Caco-2 (cell line): ENCODE data around the gene FAF2. TPM values are rescaled to one million over a fixed set of nuclear protein-coding genes. Genes with fewer than 3 reads are reported as not detected.

ENCODE experiments used
- BruUV-seq: library from RNA; stranded (reverse); fragments of 400-500 nt; replicated peaks from 2 replicates; lab custom pipeline; 2021; lab: Mats Ljungman, UMichigan
- CTCF ChIA-PET: fragments of 300-600 bp; sonication (Branson Sonifier 250); formaldehyde crosslinking; loops from one replicate; lab custom pipeline; 2022; ENCODE audit warnings: antibody characterized with exemption; lab: Charles Lee
- POLR2A ChIA-PET: fragments of 300-600 bp; sonication (Branson Sonifier 250); formaldehyde crosslinking; loops from one replicate; lab custom pipeline; 2022; ENCODE audit warnings: antibody characterized with exemption; lab: Charles Lee
- DNase-seq, 2 experiments: peaks; one replicate each; pipeline versions ENCODE4 v3.0.0 to v3.0.0-alpha.2; 2020 to 2022
- H3K27me3 ChIP-seq: replicated peaks from 2 replicates; pipeline ENCODE4 v1.6.0; 2011; ENCODE audit warnings: low read length; ENCODE audit not compliant: control insufficient read depth, insufficient read depth
- H3K36me3 ChIP-seq: 2 replicates; pipeline ENCODE4 v1.5.1; 2011; ENCODE audit warnings: low read length; ENCODE audit not compliant: control insufficient read depth, insufficient read depth
- H3K4me1 ChIP-seq: fragments of 250-450 bp; sonication (Bioruptor Pico); 2 replicates; pipeline ENCODE4 v1.5.1; 2020; ENCODE audit warnings: mild to moderate bottlenecking
- H3K4me3 ChIP-seq: 2 replicates; pipeline ENCODE4 v1.5.1; 2011; ENCODE audit warnings: low read depth, mild to moderate bottlenecking, control low read depth, low read length
- H3K9me3 ChIP-seq: fragments of 250-450 bp; sonication (Bioruptor Pico); 2 replicates; pipeline ENCODE4 v1.5.1; 2020; ENCODE audit warnings: mild to moderate bottlenecking, moderate library complexity
- H3K27ac Mint-ChIP-seq: one replicate; pipeline ENCODE4 v1.8.0; 2022; ENCODE audit warnings: mixed read lengths; ENCODE audit not compliant: unreplicated experiment
- H3K27me3 Mint-ChIP-seq: one replicate; pipeline ENCODE4 v1.8.0; 2022; ENCODE audit warnings: mixed read lengths; ENCODE audit not compliant: insufficient read depth, unreplicated experiment
- H3K36me3 Mint-ChIP-seq: one replicate; pipeline ENCODE4 v1.8.0; 2022; ENCODE audit warnings: mild to moderate bottlenecking, mixed read lengths; ENCODE audit not compliant: insufficient read depth, unreplicated experiment
- H3K4me1 Mint-ChIP-seq: one replicate; pipeline ENCODE4 v1.8.0; 2022; ENCODE audit warnings: low read depth, mixed read lengths; ENCODE audit not compliant: unreplicated experiment
- H3K4me3 Mint-ChIP-seq: one replicate; pipeline ENCODE4 v1.8.0; 2022; ENCODE audit warnings: mild to moderate bottlenecking, moderate library complexity, mixed read lengths; ENCODE audit not compliant: unreplicated experiment
- H3K9me3 Mint-ChIP-seq: one replicate; pipeline ENCODE4 v1.8.0; 2022; ENCODE audit warnings: mixed read lengths; ENCODE audit not compliant: unreplicated experiment
- intact Hi-C: fragments of 100-400 bp; cut with micrococcal nuclease; formaldehyde crosslinking; loops from one replicate; pipeline ENCODE4 v1.10.0; 2022; ENCODE audit not compliant: unreplicated experiment
- total RNA-seq: library from RNA; stranded (reverse); gene quantifications from 2 replicates; pipeline ENCODE4 v1.2.3, GENCODE V29; 2022
- TF ChIP-seq, protein P1 (sequence below), 2 experiments: fragments of 200-600 bp in 1 of 2; IDR thresholded peaks; 1 replicate in 1 of 2; 2 replicates in 1 of 2; pipeline versions ENCODE4 v1.5.1 to v1.8.0; 2011 to 2022; ENCODE audit warnings: antibody characterized with exemption in 1 of 2, control low read depth in 1 of 2, inconsistent platforms in 1 of 2, low read depth in 1 of 2, low read length in 1 of 2, mild to moderate bottlenecking in 1 of 2, moderate library complexity in 1 of 2; ENCODE audit not compliant: insufficient read depth in 1 of 2, severe bottlenecking in 1 of 2, unreplicated experiment in 1 of 2

The FAF2 gene
- total RNA-seq, 1 experiment from 2014 or later = 55.5 TPM

DNA sequence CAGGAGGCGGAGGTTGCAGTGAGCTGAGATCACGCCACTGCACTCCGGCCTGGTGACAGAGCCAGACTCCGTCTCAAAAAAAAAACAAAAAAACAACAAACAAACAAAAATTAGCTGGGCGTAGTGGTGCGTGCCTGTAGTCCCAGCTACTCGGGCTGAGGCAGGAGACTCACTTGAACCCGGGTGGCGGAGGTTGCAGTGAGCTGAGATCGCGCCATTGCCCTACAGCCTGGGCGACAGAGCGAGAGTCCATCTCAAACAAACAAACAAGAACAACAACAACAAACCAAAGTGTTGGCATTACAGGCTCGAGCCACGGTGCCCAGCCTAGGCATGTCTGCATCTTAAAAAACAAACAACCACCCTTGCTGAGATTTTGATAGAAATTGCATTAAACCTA is 76.8 kb downstream of the FAF2 start:
- CTCF ChIA-PET = no interaction called here
- Mint-ChIP-seq H3K4me1 (no peaks in the 10 kb centered on the region), H3K36me3 (peaks cover 18% of the 10 kb centered on the region), H3K9me3 (no peaks in the 10 kb centered on the region), H3K27me3 (no peaks in the 10 kb centered on the region), H3K4me3 (no peak overlapping the region), H3K27ac (no peak overlapping the region)
- DNase-seq = no peak
- Histone ChIP-seq H3K4me1 (no peaks in the 10 kb centered on the region), H3K4me3 (no peak overlapping the region), H3K36me3 (peaks cover 3% of the 10 kb centered on the region), H3K27me3 (no peaks in the 10 kb centered on the region), H3K9me3 (no peaks in the 10 kb centered on the region)
- no TSS peak for BruUV-seq
- intact Hi-C loops = no loop called here
- TF ChIP-seq, protein P1, sequence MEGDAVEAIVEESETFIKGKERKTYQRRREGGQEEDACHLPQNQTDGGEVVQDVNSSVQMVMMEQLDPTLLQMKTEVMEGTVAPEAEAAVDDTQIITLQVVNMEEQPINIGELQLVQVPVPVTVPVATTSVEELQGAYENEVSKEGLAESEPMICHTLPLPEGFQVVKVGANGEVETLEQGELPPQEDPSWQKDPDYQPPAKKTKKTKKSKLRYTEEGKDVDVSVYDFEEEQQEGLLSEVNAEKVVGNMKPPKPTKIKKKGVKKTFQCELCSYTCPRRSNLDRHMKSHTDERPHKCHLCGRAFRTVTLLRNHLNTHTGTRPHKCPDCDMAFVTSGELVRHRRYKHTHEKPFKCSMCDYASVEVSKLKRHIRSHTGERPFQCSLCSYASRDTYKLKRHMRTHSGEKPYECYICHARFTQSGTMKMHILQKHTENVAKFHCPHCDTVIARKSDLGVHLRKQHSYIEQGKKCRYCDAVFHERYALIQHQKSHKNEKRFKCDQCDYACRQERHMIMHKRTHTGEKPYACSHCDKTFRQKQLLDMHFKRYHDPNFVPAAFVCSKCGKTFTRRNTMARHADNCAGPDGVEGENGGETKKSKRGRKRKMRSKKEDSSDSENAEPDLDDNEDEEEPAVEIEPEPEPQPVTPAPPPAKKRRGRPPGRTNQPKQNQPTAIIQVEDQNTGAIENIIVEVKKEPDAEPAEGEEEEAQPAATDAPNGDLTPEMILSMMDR (IDR thresholded peaks at IDR 0.05; ENCODE audit: insufficient read depth in 1 of 2, low read depth in 1 of 2, low read length in 1 of 2, severe bottlenecking in 1 of 2, unreplicated experiment in 1 of 2) = no peak
- POLR2A ChIA-PET = no interaction called here

DNA sequence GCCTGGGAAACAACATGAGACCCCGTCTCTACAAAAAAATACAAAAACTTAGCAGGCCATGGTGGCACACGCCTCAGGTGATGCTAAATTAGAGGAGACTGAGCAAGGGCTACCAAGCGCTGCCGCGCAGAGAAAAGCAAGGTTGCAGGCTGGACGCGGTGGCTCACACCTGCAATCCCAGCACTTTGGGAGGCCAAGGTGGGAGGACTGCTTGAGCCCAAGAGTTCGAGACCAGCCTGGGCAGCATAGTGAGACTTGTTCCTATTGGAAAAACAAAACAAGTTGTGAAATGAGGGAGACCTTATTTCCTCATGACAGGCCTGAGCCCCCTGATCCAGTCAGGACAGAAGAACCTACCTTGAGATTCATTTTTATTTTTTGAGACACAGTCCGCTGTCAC is 77.5 kb downstream of the FAF2 start:
- peaks cover 3% of the 10 kb centered on the region for H3K36me3 ChIP-seq
- POLR2A ChIA-PET = interaction anchor here (0.6 kb wide), 1 partner anchor 18 kb away, joined by 5 read pairs; no protein-coding TSS in a partner anchor
- Mint-ChIP-seq H3K36me3 (peaks cover 18% of the 10 kb centered on the region), H3K4me3 (no peak overlapping the region), H3K4me1 (no peaks in the 10 kb centered on the region), H3K27ac (no peak overlapping the region), H3K9me3 (no peaks in the 10 kb centered on the region), H3K27me3 (no peaks in the 10 kb centered on the region)
- TF ChIP-seq, protein P1 (IDR thresholded peaks at IDR 0.05; ENCODE audit: insufficient read depth in 1 of 2, low read depth in 1 of 2, low read length in 1 of 2, severe bottlenecking in 1 of 2, unreplicated experiment in 1 of 2) = no peak
- BruUV-seq = no TSS peak
- CTCF ChIA-PET = no interaction called here
- H3K9me3 ChIP-seq = no peaks in the 10 kb centered on the region
- H3K4me1 ChIP-seq = no peaks in the 10 kb centered on the region
- H3K27me3 ChIP-seq = no peaks in the 10 kb centered on the region
- intact Hi-C loops = no loop called here
- no peak for DNase-seq
- H3K4me3 ChIP-seq = no peak overlapping the region

DNA sequence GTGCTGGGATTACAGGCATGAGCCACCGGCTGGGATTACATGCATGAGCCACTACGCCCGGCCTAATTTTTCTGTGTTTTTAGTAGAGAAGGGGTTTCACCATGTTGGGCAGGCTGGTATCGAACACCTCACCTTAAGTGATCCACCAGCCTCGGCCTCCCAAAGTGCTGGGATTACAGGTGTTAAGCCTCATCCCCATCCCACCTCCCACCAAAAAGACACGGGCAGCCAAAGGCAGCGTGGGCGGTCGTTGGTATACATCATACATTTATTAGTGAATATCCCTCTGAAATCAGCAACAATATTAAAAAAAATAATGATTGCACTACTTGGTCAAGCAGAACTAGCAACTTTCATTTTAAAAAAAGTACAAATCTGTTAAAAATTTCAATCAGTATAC is 78.3 kb downstream of the FAF2 start:
- ChIA-PET POLR2A (no interaction called here), CTCF (no interaction called here)
- Mint-ChIP-seq H3K9me3 (no peaks in the 10 kb centered on the region), H3K36me3 (peaks cover 24% of the 10 kb centered on the region), H3K27ac (no peak overlapping the region), H3K4me3 (no peak overlapping the region), H3K27me3 (no peaks in the 10 kb centered on the region), H3K4me1 (no peaks in the 10 kb centered on the region)
- H3K9me3 ChIP-seq = no peaks in the 10 kb centered on the region
- intact Hi-C loops = no loop called here
- H3K4me3 ChIP-seq = no peak overlapping the region
- DNase-seq = no peak
- BruUV-seq = no TSS peak
- peaks cover 3% of the 10 kb centered on the region for H3K36me3 ChIP-seq
- H3K27me3 ChIP-seq = no peaks in the 10 kb centered on the region
- TF ChIP-seq, protein P1 (IDR thresholded peaks at IDR 0.05; ENCODE audit: insufficient read depth in 1 of 2, low read depth in 1 of 2, low read length in 1 of 2, severe bottlenecking in 1 of 2, unreplicated experiment in 1 of 2) = no peak
- H3K4me1 ChIP-seq = no peaks in the 10 kb centered on the region
